Measurements from ENCODE around the gene PIP5KL1.
"Not testable (repeated sequence)": the region's sequence is repeated elsewhere in the genome, so short reads cannot be mapped to it uniquely, and the experiment has no call there.

Gene PIP5KL1

DNA sequence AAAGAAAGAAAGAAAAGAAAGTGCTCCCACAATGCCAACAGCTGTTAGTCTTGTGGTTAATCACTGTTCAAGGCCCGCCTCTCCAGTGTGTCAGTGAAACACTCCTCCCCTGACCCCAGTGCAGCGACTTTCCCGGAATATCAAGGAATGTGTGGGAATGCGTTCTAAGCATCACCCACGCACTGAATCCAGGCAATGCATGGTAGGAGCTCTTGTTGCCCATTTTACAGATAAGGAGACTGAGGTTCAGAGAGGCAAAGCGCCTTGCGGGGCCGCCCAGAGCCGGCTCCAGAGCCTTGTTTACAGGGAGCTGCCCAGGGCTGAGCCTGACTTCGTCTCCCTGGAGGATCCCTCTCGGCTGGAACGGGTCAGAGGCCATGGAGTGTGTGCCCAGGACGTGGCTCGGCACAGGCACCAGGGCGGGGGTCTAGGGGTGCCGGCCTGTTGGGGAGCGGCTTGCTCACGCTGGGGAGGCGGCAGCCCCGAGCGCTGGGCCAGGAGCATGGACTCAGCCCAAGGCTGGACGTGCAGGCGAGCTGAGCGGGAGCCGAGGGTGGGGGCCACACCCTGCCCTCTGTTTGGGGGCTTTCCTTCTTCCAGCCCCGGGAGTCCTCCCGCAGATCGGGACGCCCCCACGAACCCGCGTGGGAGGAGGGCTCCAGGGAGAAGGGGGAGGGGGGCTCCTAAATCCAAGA, 32.0 kb downstream of the PIP5KL1 start:
- in situ Hi-C loops (cut with MboI; ENCODE audit: low sequenced_read_pairs) = no loop called here

DNA sequence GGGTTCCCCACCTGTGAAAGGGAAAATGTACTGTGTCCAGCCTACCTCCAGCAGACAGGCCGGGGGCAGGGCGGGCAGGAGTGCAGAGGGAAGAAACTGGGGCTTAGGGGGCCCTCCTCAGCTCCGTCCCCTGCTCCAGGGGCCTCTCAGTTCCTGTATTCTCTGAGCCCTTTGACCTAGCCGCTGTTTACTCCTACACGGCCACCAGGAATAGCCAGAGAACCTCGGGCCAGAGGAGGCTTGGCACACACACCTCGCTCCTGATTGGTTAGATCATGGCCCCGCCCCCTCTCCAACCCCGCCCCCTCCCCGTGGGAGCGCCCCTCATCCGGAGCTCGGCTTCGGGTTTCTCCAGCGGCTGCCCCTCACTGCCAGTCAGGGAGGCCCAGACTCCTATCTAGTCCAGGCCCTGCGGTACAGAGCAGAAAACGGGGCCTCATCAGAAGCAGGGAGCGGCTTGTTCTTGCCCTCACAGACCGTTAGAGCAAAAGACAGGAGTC, 33.3 kb downstream of the PIP5KL1 start:
- in situ Hi-C loops (cut with MboI; ENCODE audit: low sequenced_read_pairs) = no loop called here

DNA sequence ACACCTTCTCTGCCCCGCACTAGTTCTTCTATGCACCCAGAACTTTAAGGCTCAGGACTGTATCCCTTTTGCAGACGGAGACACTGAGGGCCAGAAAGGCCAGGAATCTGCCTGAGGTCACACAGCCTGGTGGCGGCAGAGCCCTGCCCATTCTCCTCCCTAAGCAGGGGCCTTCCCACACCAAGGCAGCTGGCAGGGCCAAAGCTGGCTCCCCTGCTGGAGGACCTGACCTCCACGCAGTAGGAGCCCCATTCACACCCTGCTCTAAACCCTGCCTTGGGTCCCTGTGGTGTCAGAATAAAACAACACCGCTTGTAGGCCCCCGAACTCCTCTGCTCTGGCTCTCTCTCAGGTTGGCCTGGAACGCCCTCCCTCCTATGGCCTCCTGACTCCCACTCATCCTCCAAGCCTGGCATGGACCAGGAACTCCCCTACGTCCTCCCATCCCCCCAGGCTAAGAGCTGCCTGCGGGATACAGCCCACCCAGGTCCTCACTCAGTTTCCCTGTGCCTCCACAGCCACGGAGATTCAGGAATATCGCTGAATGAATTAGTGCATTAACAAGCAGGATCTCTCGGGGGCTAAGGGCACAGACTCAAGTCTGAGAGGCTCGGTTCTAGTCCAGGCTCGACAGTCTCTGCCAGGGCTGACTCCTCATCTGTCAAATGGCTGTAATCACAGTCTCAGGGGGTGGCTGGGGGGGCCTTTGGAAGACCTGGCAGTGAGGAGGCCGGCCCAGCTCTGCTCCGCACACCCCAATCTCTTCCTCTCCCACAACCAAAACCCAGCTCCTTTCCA, 34.0 kb downstream of the PIP5KL1 start:
- in situ Hi-C loops (cut with MboI; ENCODE audit: low sequenced_read_pairs) = no loop called here

DNA sequence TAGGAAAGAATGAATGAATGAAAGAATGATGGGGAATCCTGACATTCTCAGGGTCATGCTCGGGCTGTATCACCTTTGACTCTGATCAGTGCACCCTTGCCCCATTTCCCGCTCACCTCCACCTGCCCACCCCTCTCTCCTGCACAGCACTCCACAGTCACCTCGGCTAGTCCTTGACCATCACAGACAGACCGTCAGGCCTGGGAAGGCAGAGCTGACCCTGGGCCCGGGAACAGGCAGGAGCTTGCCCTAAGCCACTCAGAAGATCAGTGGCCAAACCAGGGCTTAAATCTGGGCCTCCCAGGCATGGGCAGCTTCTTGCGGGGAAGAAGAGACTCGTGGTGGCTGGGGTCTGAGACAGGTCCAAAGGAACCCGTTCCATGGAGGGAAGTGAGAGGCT, 34.8 kb downstream of the PIP5KL1 start:
- in situ Hi-C loops (cut with MboI; ENCODE audit: low sequenced_read_pairs) = no loop called here

DNA sequence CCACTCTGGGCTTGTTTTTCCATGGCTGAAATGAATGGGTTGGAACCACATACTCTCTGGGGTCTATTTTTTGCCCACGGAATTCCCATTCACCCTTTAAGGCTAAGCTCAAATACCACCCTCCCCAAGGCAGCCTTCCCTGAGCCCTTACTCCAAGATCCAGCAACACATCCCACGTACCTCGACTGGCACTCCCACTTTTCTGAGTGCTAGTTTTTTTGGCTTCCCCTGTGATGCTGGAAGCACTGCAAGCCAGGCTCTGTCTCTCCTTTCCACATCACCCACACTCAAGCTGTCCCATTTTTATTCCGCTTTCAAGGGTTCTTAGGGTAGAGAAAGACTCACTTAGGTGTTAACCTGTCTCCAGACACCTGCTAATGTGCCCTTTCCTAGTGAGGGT, 37.2 kb downstream of the PIP5KL1 start:
- in situ Hi-C loops (cut with MboI; ENCODE audit: low sequenced_read_pairs) = no loop called here

DNA sequence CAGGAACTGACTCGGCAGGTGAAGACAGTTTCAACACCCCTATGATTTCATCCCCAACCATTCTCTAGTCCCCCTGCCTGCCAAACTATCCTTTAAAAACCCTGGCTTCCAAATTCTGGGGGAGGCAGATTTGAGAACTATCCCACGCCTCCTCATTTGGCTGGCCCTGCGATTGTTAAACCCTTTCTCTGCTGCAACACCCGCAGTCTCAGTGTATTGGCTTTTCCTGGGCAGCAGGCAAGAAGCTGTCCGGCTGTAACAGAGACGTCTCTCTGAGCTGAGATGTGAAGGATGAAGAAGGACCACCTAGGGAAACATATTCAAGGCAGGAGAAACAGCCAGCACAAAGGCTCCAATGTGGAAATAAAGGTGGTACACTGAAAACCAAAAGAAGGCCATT, 37.7 kb downstream of the PIP5KL1 start:
- in situ Hi-C loops (cut with MboI; ENCODE audit: low sequenced_read_pairs) = no loop called here

DNA sequence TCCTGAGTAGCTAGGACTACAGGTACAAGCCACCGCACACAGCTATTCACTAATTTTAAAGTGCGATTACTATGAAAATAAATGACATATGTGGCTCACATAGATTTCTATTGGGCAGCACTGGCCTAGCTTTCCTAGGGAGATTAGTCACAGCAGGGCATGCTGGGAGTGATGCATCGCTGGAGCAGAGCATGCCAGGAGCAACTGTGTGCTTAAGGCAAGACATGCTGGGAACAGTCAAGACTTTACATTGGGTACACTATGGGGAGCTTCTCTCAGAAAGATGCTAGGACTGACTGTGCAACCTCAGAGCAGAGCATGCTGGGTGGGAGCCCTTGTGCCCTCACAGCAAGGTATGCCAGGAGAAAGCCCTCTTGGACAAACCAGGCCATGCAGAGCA, 40.5 kb downstream of the PIP5KL1 start:
- in situ Hi-C loops (cut with MboI; ENCODE audit: low sequenced_read_pairs) = no loop called here

DNA sequence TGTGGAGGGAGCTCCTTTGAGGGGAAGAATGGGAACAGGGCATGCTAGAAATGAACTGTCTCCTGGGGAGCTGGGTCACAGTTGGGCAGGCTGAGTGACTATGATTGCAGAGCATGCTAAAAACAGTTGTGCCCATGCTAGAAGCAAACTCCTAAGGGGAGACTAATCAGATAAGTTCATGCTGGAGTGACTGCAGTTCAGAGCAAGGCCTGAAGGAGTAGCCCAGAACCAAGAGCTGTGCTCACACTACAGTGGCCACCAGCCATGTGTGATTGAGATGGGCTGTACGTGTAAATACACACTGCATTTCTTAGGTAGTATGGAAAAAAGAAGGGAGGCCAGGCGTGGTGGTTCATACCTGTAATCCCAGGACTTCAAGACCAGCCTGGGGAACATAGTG, 42.8 kb downstream of the PIP5KL1 start:
- in situ Hi-C loops (cut with MboI; ENCODE audit: low sequenced_read_pairs) = no loop called here

DNA sequence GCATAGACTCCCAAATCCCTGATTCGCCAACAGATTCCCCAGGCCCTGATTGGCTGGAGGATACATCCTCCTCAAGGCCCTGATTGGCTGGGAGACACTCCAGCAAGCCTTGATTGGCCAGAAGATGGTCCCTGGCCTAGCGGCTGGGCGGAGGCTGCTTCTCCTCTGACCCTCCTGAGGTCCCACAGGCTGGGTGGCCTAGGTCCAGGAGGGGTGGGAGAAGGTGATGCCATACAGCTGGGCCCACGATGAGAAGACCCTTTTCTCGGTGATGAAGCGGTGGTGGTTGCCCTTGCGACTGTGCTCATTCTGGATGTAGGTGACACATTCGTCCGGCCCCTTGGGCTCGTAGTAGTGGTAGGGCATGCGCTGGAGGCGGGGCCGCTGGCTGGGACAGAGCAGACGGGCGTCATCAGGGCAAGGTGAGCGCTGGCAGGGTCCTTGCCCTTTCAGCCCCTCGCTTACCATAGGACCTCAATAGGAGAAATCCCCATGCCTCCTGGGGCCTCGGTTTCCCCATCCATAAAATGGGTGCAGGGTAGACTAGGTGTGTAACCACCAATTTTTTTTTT, 44.1 kb downstream of the PIP5KL1 start:
- in situ Hi-C loops (cut with MboI; ENCODE audit: low sequenced_read_pairs) = no loop called here

DNA sequence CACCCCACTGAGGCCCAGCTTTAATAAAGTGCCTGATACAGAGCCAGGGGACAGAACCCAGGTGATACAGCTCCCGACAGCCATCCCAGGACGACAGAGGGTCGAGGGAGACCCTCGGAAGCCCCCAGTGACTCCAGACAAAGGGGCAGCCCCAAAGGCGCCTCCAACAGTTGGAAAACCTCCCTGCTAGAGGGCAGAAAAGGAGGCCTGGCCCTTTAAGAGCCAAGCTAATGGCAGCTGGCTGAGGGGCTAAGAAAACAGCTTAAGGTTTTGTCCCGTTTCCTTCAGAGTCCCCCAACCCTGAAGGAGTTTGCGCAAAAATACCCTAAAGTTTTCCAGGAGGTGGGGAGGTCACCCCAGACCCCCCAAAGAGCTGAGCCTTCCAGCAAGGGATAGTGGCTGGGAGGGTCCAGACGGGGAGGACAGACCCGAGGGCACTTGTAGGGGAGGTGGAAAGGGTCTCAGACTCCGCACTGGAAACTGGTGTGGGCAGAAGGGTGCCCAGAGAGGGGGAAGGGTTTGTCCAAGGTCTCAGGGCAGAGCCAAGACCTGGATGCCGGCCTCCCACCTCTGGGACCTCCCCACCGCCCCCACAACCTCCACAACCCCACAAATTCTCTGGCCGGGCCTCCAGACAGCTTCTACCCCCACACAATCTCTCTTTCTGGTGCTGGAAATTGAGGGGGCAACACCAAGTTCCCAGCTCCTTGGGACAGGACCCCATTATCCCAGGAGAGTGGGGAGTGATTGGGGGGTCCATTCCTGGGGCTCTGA, 44.9 kb downstream of the PIP5KL1 start:
- in situ Hi-C loops (cut with MboI; ENCODE audit: low sequenced_read_pairs) = no loop called here

DNA sequence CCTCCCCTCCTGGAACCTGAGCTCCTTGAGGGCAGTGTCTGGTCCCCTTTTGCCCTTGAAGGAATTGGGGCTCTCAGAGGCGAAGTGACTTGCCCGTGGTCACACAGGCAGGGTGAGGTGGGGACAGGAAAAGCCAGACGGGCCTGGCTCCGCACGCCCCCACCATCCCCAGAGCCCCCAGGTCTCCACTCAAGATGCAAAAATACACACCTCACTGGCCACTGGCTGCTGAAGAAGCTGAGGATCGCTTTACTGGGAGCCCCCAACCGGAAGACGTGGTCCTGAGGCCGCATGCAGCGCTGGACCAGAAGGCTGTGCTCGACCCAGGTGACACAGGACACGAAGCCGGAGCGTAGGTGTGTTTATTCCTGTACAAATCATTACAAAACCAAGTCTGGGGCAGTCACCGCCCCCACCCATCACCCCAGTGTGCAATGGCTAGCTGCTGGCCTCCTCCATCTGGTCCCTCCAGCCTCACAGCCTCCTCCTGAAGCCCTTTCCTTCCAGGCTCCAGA, 45.5 kb downstream of the PIP5KL1 start:
- in situ Hi-C loops (cut with MboI; ENCODE audit: low sequenced_read_pairs) = no loop called here

DNA sequence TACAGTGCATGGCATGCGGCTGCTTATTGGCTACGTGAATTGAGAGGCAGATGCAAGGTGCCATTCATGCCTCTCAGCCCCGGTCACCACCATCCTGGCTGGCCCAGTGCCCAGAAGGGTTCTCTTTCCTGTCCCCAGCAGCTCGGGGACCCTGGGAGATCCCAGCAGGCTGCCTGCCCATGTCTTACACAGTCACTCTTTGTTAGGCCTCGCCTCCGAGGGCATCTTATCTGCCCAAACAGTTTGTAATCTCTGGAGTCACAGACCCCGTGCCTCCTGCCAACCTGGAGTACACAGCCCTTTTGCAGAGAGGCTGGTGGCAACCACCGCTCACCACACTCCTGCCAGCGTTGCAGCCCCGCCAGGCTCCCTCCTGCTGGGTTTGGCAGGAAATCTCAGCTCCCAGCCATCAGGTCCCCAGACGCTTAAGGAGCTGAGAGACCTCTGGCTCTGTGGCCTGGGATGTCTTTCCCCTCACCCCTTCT, 46.1 kb downstream of the PIP5KL1 start:
- in situ Hi-C loops (cut with MboI; ENCODE audit: low sequenced_read_pairs) = no loop called here

DNA sequence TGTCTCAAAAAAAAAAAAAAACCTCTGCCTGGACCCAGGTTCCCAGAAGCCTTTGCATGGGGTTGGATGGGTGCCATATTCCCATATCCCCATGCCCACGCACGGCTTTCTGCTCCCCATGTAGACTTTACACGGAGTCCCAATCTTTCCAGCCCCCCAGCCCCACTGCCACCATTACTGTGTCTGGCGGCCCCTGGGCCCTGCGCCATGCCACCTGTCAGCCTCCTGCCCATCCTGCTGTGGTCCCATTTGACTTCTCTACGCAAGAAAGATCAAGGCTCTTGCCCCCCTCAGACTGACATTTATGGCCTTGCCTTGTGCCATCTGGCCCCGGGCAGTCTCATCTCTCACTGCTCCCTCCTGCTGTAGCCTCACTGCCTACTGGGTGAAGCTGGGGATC, 46.6 kb downstream of the PIP5KL1 start:
- in situ Hi-C loops (cut with MboI; ENCODE audit: low sequenced_read_pairs) = no loop called here

DNA sequence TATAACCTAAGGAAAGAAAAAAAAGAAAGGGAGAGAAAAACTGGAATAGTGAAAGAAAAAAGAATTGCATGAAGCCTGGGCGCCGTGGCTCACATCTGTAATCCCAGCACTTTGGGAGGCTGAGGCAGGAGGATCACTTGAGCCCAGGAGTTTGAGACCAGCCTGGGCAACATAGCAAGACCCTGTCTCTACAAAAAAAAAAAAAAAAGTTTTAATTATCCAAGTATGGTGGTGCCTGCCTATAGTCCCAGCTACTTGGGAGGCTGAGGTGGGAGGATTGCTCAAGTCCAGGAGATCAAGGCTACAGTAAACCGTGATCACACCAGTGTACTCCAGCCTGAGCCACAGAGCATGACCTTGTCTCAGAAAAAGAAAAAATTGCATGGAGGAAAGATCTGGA, 48.9 kb downstream of the PIP5KL1 start:
- in situ Hi-C loops (cut with MboI; ENCODE audit: low sequenced_read_pairs) = not testable (repeated sequence)

DNA sequence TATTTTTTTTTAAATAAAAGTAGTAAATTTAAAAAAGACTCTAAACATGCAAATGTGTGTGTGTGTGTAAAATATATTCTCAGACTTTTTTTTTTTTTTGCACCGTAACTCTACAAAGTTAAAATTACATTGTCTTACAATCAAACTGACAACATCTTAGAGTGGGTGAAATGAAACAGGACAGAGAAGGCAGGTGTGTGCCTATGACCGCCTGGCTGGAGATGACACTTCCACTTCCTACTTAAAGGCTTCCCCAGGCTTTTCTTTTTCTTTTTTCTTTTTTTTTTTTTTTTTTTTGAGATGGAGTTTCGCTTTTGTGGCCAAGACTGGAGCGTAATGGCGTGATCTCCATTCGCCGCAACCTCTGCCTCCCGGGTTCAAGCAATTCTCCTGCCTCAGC, 50.4 kb downstream of the PIP5KL1 start:
- in situ Hi-C loops (cut with MboI; ENCODE audit: low sequenced_read_pairs) = no loop called here

DNA sequence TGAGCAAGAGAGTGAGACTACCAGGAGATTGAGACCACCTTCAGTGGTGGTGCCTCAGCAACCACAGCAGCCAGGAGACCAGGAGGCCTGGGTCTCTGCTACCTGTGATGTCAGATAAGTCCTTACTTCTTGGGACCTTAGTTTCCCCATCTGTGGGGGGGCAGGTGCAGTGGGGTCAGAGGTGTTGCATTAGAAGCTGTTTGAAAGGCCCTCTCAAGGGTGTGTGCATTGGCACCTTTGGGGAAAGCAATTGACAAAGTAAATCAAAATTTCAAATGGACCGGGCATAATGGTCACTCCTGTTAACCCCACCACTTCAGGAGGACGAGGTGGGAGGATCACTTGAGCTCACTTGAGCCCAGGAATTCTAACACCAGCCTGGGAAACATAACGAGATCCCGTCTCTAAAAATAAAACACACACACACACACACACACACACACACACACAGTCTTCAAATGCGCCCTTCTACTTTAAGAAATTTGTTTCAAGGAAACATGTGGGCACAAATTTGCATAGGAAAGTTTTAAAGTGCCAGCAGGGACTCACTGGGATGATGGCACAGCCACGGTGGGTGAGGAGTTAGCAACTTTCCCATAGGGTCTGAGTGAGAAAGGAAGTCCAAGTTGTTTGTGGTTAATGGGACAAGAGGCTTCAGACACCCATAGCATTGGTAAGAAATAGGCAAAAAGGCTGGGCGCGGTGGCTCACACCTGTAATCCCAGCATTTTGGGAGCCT, 51.8 kb downstream of the PIP5KL1 start:
- in situ Hi-C loops (cut with MboI; ENCODE audit: low sequenced_read_pairs) = loop anchor here (10.0 kb wide), 1 partner anchor 144 kb away; the partner anchor contains the start of gene TOR2A

DNA sequence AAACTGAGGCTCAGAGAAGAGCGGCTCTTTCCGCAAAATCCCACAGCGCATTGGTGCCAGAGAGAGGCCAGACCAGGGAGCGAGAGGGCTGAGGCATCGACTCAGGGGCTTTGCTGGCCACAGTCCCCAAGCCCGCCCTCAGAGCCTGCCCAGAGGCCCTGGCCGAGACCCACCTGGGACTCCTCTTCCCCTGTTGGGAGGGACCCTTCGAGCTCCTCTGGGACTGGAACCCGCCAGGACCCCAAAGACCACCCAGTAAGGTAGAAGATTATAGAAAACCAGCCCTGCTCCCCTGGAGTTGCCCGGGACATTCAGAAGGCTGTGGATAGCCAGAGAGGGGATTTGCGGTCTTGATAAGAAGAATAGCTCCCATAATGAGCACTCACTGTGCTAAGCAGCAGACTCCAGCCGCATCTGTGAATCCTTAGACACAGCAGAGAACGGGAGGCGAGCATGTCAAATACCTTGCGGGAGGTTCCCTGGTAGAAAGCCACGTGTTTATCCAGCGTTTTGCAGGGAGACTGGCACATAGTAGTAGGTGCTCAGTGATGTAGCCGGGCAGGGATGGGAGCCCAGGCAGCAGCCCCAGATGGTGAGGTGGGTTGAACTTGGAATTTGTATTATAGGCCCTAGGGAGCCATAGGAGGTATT, 52.5 kb downstream of the PIP5KL1 start:
- in situ Hi-C loops (cut with MboI; ENCODE audit: low sequenced_read_pairs) = loop anchor here (10.0 kb wide), 1 partner anchor 143 kb away; the partner anchor contains the start of gene TOR2A

DNA sequence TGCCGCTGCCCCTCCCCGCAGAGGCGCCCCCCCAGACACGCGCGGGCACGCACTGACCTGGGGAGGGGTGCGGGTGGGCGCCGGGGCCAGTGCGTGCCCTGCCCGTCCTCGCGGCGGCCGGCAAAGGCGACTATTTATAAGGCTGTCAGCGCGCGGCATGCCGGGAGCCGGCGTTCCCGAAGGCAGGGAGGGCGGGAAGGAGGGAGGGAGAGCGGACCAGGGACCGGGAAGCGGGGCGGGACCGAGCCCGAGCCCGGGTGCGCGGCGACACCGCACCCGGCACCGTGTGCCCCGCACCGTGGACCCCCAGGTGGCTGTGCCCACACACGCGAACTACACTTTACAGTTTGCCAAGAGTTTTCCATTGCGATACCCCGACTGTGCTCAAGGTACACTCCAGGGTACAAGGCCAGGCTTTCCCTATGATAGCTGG, 53.0 kb downstream of the PIP5KL1 start, which contains the start of gene AK1:
AK1 (minus strand) TSS at position 110 of the 433 bp plus-strand sequence. CDS start 3,058 bp downstream, outside the sequence.
- in situ Hi-C loops (cut with MboI; ENCODE audit: low sequenced_read_pairs) = loop anchor here (10.0 kb wide), 1 partner anchor 143 kb away; the partner anchor contains the start of gene TOR2A
